HG03095 (cell line): Measurements from ENCODE around the gene NARF.

ENCODE experiments used
- ATAC-seq: cut with Tn5 transposase; IDR thresholded peaks from one replicate; pipeline ENCODE4 v1.9.1; 2021; ENCODE audit warnings: moderate library complexity; ENCODE audit not compliant: unreplicated experiment

NARF gene

GRCh38 chr17:82470065-82470464 is 11.5 kb downstream of the NARF start:
- no peak for ATAC-seq

- ATAC-seq, result no peak
Measured at GRCh38 chr17:82474223-82475010, 15.9 kb downstream of the NARF start.

GRCh38 chr17:82475458-82475857 is 16.9 kb downstream of the NARF start:
- ATAC-seq, result no peak

- no peak for ATAC-seq
Measured at GRCh38 chr17:82477934-82478333, 19.4 kb downstream of the NARF start.

GRCh38 chr17:82479602-82480001 is 21.1 kb downstream of the NARF start:
- ATAC-seq, result no peak

- no peak for ATAC-seq
Measured at GRCh38 chr17:82480318-82480717, 21.8 kb downstream of the NARF start.

GRCh38 chr17:82483204-82483660 is 24.7 kb downstream of the NARF start:
- no peak for ATAC-seq

GRCh38 chr17:82483836-82484235 is 25.3 kb downstream of the NARF start:
- ATAC-seq, result no peak

- ATAC-seq, result no peak
Measured at GRCh38 chr17:82486231-82487094, 27.9 kb downstream of the NARF start.

GRCh38 chr17:82487910-82488309 is 29.4 kb downstream of the NARF start:
- ATAC-seq, result no peak

- no peak for ATAC-seq
Measured at GRCh38 chr17:82489117-82489516, 30.6 kb downstream of the NARF start.

- ATAC-seq, result no peak
Measured at GRCh38 chr17:82489851-82490511, 31.4 kb downstream of the NARF start.

- no peak for ATAC-seq
Measured at GRCh38 chr17:82490512-82491195, 32.1 kb downstream of the NARF start.

GRCh38 chr17:82491196-82491530 is 32.6 kb downstream of the NARF start:
- no peak for ATAC-seq

- no peak for ATAC-seq
Measured at GRCh38 chr17:82491533-82491932, 33.0 kb downstream of the NARF start.

- ATAC-seq, result no peak
Measured at GRCh38 chr17:82492643-82493225, 34.2 kb downstream of the NARF start.

GRCh38 chr17:82493226-82493781 is 34.8 kb downstream of the NARF start:
- ATAC-seq, result no peak

- ATAC-seq, result no peak
Measured at GRCh38 chr17:82494236-82495055, 35.9 kb downstream of the NARF start.

GRCh38 chr17:82495844-82496528 is 37.4 kb downstream of the NARF start:
- no peak for ATAC-seq
